GM10847 (cell line): Measurements from ENCODE around the gene KLHL14.

Experiments used
- POLR2A ChIP-seq: IDR thresholded peaks from 2 replicates; pipeline ENCODE4 v1.6.1; 2011; ENCODE audit not compliant: insufficient read length; ENCODE audit errors: extremely low read depth

Gene KLHL14

DNA sequence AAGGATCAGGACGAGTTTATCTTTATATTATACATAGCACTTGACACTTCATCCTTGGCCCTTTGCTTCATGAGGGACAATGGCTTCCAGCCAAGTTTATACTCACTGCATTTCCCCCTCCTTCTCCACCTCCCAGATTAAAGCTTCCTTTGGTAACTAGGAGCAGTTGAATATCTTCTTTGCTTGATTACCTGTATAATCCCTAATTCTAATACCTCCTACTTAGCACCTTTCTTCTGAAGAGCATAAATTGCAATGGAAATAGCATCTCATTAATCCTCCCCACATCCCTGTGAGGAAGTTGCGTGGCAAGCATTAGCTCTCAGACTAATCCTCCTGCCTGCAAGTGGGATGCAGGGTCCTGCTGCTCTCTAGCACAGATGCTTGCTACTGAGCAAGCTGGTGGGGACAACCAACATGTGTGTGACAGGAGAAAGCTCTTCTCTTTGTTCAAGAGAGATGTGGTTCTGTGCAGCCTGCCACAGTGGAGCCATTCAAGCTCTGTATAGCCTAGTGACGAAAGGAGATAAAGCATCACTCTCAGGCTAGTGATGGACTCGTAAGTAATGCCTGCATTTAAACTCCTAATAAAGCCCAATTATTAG lies 19.1 kb downstream of the KLHL14 start:
- no peak for TF ChIP-seq POLR2A

DNA sequence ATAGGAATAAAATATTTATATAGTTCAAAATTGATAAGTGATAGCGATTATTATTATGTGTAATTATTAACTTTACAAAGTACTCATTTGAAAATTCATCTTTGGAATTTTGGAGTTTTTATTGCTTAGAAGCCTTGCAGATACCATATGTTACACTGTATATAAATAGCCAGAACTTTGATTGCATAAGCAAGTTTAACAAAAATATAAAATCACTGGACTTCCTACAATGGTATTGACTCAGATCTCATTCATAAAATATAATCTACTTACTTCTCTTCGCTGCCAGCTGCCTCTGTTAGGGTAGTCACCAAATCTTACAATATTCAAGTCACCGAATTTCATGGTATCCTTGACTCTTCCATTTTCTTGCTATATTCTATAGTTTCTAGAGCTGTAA lies 22.5 kb downstream of the KLHL14 start:
- no peak for TF ChIP-seq POLR2A

DNA sequence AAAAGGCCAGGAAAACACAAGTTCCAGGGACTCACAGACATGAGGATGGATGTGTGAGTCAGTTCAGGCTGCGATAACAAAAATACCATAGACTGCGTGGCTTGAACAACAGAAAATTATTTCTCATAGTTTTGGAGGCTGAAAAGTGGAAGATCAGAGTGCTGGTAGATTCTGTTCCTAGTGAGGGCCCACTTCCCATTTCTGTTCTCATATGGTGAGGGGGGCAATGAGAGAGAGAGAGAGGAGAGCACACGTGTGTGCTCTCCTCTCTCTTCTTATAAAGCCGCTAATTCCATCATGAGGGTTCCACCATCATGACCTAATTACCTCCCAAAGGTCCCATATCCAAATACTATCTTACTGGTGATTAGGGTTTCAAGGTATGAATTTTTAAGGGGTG lies 23.0 kb downstream of the KLHL14 start:
- TF ChIP-seq POLR2A: no peak

DNA sequence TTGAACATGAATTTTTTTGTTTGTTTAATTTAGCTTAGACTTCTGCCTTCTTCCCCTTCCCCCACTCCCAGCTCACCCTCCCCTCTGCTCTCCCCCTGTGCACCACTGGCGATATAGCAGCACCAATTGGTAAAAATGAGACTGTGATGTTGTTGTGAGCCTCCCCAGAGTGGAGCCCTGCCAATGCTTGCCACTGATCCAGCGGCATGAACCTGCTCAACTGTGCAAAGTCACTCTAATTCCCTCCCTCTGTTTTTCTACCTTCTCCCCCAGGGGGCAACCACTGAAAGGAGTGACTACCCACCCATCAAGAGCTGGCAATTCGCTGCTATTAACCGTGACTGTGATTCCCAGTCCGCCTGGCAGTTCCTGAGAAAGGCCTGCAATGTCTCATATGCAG lies 30.2 kb downstream of the KLHL14 start:
- no peak for TF ChIP-seq POLR2A

DNA sequence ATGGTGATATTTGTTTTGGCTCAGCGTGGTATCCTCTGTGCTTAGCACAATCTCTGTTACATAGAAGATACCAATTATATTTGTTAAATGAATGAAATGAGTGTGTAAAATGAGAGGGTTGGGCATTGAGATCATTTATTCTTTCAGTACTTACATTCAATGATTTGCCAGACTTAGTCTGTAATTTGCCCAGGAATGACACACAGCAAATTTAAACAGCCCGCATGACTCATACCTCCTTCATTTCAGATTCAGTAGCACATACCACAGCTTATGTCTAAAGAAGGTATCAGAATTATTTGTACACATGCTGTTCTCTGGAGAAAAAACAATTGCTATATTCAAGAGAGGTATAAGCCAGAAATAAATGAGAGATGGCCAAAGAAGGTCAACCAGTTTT lies 37.0 kb downstream of the KLHL14 start:
- no peak for TF ChIP-seq POLR2A

DNA sequence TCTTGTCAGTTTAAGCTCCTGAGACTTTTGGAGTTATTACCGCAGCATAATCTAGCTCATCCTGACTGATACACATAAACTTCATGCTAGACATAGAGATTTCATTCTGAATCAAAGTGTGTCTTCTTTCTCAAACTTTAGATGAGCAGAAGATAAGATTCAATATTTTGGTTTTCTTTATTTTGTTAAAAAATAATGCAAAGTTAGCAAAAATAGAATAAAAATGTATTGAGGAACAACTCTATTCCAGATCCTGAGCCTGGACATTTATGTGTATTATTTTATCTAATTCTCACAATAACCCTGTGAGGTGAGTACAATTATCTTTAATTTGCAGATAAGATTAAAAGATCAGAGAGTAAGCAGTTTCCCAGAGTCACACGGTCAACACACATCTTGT lies 38.4 kb downstream of the KLHL14 start:
- TF ChIP-seq POLR2A: no peak

DNA sequence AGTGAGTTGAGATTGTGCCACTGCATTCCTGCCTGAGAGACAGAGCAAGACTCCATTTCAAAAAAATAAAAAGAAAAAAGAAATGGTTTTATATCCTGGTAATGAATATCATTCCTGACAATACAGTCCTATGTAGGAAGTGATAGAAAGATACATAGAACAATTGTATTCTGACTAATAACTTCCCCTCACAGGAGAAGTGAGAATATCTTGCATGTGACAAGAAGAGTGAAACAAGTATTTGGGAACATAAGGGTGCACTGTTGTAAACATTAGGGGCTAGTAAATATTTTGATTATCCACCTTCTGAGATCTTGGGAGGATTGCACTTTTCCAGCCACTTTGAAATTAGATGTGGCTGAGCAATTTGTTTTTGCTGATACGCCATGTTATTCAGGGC lies 40.7 kb downstream of the KLHL14 start:
- TF ChIP-seq POLR2A: no peak

DNA sequence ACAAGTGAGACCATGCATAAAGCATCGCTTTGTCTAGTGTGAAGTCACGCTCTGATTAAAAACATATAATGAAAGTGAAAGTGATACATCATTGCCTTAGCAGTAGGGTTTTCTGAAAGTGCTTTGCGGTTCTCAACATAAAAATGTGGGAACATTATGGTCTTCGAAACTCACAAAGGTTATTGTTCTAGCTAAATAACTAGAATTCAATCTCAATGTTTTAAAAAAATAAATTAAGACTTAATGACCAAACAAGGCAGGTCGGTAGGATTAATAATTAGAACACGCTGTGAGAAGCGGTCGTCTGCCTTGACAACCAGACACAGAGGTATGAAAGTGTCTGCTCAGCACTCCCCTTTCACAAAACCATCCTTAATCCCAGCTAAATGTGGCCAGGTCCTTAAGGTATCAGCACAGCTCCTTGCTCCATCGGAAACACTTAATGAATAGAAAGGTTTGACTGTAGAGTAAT lies 42.2 kb downstream of the KLHL14 start:
- no peak for TF ChIP-seq POLR2A

DNA sequence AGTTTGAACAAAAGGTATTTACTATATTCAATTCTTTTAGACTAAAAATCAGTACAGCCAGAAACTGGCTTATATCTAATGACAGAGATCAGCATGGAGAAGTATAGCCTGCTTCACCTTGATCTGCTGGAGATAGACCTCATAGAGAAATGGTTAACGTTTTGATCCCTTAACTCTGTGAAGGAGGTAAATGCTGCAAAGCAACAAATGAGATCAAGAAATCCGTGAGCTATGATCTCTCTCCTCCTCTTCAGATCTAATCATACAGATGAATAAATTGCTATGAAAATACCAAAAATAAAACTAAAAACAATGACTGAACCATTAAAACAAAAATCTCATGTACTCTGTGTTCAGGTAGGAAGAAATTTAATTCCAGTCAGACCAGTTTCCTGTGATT lies 42.8 kb downstream of the KLHL14 start:
- no peak for TF ChIP-seq POLR2A

DNA sequence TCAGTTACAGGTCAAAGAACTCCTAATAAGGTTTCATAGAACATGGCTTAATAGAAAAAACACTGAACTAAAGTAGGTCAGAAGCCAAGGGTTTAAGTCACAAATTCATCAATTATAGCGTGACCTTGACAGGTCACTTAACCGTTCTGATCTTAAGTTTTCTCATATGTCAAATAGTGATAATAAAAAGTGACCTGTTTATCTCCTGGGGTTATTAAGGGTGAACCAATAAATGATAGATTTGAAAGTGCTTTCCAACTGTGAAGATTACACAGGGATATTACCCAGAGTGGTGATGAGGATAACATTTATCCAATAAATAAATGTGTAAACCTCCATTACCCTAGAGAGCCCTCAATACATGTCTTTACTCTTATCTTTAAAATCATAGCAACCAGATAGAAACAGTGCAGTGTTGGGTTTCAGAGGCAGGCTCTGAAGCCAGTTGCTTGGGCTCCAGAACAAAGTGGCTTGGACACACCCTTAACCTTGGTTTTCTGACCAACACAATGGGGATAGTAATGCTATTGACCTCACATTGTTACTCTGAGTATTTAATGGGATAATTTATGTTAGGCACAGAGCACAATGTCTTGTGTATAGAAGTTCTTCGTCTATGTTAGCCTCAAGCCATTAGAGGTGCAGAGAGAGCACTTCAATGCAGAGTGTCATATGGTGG lies 48.6 kb downstream of the KLHL14 start:
- no peak for TF ChIP-seq POLR2A

DNA sequence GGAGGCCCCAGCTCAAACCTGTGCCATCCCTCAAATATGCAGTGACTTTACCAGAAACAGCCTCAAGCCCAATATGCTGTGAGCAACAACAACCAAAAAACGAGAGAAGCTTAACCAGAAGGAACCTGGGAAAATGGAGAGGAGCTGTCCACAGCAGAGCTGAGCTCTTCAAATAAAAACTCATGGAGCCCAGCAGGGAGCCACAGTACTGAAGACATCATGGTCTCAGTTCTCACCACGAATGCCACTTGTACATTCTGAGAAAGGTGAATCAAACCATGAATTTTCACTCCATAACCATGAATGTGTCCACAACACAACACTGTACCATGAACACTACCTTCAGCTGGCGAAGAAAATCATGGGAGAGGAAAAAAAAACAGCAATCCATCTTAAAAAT lies 50.5 kb downstream of the KLHL14 start:
- no peak for TF ChIP-seq POLR2A

DNA sequence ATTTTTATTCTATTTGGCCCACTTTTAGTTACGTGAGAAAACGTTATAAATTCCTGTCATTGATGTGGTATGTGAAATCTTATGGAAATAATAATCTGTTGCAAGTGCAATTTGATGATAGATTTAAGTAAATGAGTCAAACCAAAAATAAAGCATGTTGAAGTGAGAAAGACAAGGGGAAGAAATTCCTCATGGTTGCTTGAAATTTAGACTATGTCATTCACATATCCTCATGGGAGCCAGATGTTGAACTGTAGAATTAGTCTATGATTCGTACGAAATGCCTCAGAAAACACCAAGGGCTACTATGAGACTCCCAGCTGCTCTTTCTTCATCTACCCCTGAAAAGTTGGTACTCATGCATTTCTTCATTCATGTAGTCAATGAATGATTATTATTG lies 55.7 kb downstream of the KLHL14 start:
- TF ChIP-seq POLR2A: no peak

DNA sequence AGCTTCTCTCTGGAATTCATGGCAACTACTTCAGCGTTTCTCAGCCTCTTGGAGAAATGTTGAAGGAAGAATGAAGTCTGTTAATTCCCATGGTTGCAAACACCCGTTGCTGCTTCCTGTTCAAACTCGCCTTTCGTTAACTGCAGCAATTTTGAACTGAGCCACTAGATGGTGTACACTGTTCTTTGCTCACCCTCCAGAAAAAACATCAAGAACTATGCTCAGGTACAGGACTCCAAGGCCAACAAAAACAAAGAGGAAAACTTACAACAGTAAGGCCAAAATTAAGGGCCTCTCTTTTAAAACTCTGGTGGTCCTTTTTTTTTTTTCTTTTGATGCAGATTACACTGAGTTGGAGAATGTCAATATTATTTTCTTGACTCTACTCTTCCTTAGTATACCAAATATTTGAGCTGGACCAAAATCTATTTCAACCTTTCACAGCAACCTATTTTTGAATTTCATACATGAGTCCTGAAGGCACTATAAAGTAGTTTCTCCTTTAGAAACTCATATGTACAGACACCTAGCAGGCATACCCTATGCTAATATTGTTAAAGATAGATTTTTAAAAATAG lies 58.2 kb downstream of the KLHL14 start:
- no peak for TF ChIP-seq POLR2A

DNA sequence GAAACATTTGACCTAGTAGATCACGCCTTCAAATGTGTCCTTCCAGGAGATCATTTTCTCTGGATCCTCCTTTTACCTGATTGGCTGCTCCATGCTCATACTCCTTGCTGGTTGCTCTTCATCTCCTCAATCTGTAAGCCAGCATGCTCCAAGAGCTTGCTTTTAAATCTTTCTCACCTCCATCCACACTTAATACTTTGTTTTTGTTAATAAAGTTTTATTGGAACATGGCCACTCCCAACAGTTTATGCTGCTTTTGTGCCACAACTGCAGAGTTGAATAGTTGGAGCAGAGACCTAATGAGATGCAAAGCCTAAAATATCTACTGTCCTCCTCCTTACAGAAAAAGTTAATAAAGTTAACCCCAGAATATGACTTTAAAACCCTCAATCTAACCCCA lies 60.0 kb downstream of the KLHL14 start:
- TF ChIP-seq POLR2A: no peak

DNA sequence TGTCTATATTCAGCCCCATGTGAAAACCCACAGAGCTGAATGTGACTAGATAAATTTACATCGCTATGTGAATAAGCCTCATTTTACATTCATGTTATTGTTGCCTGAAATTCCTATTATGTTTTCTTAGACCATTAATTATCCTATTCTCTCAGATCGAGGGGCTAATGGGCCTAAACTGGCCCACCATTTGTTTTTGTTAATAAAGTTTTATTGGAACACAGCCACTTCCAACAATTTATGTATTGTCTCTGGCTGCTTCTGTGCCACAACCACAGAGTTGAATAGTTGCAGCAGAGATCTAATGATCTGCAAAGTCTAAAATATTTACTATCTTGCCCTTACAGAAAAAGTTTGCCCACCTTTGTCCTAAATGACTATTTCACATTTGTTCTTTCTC lies 61.0 kb downstream of the KLHL14 start:
- no peak for TF ChIP-seq POLR2A

DNA sequence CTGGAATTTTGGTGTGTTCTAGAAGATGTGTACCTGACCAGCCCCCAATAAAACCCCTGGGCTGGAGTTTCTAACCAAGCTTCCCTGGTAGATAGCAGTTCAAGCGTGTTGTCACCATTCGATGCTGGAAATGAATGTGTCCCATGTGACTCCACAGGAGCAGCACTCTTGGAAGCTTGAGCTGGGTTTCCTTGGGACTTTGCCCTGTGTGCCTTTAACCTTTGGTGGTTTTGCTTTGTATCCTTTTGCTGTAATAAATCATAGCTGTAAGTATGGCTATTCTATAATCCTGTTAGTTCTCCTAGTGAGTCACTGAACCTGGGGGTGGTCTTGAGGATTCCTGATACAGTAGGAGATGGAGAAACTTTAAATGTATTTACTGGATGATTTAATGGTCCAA lies 65.2 kb downstream of the KLHL14 start:
- TF ChIP-seq POLR2A: no peak

DNA sequence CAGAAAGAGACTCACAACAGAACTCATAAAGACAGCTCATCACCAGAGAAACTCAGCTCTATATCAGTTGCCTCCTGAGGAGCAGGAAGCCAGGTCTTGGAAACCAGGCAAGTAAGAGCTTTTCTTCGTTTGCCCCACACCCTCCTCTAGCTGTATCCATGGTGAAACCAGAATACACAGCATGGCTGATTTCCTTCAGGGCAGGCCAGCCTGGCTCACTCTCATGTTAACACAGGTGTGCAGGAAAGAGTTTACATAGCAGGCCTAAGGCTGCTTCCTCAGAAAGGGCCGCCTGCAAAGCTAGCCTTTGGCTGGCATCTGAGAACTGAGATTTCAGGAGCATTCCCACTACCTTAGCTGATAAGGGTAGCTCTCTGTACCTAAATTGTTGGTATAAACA lies 65.7 kb downstream of the KLHL14 start:
- no peak for TF ChIP-seq POLR2A
